A673 (cell line): Measurements from ENCODE around the gene COBL. TPM values are rescaled to one million over a fixed set of nuclear protein-coding genes. Genes with fewer than 3 reads are reported as not detected.

ENCODE experiments used
- BruUV-seq: library from RNA; stranded (reverse); fragments of 400-500 nt; replicated peaks from 2 replicates; lab custom pipeline; 2021; lab: Mats Ljungman, UMichigan
- CTCF ChIA-PET: fragments of 300-600 bp; sonication (Branson Sonifier 250); formaldehyde crosslinking; loops from one replicate; lab custom pipeline; 2022; ENCODE audit warnings: antibody characterized with exemption; lab: Charles Lee
- POLR2A ChIA-PET: fragments of 300-600 bp; sonication (Branson Sonifier 250); formaldehyde crosslinking; loops from one replicate; lab custom pipeline; 2022; ENCODE audit warnings: antibody characterized with exemption; ENCODE audit not compliant: low non-redundant PET; lab: Charles Lee
- DNase-seq: peaks from one replicate; pipeline ENCODE4 v3.0.0-alpha.2; 2015; ENCODE audit warnings: low spot score
- H3K27ac ChIP-seq: fragments of 200-600 bp; sonication (generic); 2 replicates; pipeline ENCODE4 v1.5.1; 2016; ENCODE audit warnings: mixed run types, low read depth, mild to moderate bottlenecking, mixed read lengths, antibody characterized with exemption, low read length; ENCODE audit not compliant: poor library complexity, severe bottlenecking
- H3K27me3 ChIP-seq: fragments of 200-600 bp; sonication (generic); replicated peaks from 2 replicates; pipeline ENCODE4 v1.6.1; 2017; ENCODE audit warnings: mixed run types, low read depth, mild to moderate bottlenecking, mixed read lengths, antibody characterized with exemption, low read length; ENCODE audit not compliant: insufficient read depth, poor library complexity
- H3K36me3 ChIP-seq: fragments of 200-600 bp; sonication (generic); 2 replicates; pipeline ENCODE4 v1.6.1; 2016; ENCODE audit warnings: mixed run types, mild to moderate bottlenecking, mixed read lengths, antibody characterized with exemption, low read length; ENCODE audit not compliant: insufficient read depth, poor library complexity, severe bottlenecking
- H3K4me1 ChIP-seq: fragments of 200-600 bp; sonication (generic); 2 replicates; pipeline ENCODE4 v1.6.1; 2017; ENCODE audit warnings: mixed run types, mild to moderate bottlenecking, mixed read lengths, antibody characterized with exemption, low read length; ENCODE audit not compliant: insufficient read depth, poor library complexity, severe bottlenecking
- H3K4me3 ChIP-seq: fragments of 200-600 bp; sonication (generic); 2 replicates; pipeline ENCODE4 v1.5.1; 2016; ENCODE audit warnings: low read depth, mixed run types, mild to moderate bottlenecking, mixed read lengths, low read length; ENCODE audit not compliant: poor library complexity, severe bottlenecking
- H3K9me3 ChIP-seq: fragments of 200-600 bp; sonication (generic); 2 replicates; pipeline ENCODE4 v1.6.1; 2016; ENCODE audit warnings: mixed run types, low read depth, mild to moderate bottlenecking, mixed read lengths, antibody characterized with exemption, low read length; ENCODE audit not compliant: poor library complexity, severe bottlenecking
- EZH2 ChIP-seq: fragments of 200-600 bp; sonication (generic); IDR thresholded peaks from 2 replicates; pipeline ENCODE4 v1.6.1; 2017; ENCODE audit warnings: borderline replicate concordance, low read depth, mild to moderate bottlenecking, mixed read lengths, antibody characterized with exemption, low read length; ENCODE audit not compliant: poor library complexity, severe bottlenecking
- intact Hi-C: fragments of 100-400 bp; cut with micrococcal nuclease; formaldehyde crosslinking; loops from one replicate; pipeline ENCODE4 v1.10.0; 2022; ENCODE audit not compliant: unreplicated experiment
- total RNA-seq: library from RNA; stranded (reverse); gene quantifications from 2 replicates; pipeline ENCODE4 v1.2.3, GENCODE V29; 2021
- TF ChIP-seq, protein P1 (sequence below): fragments of 300-800, 200-600 bp; sonication (generic); conservative IDR thresholded peaks from 2 replicates; pipeline ENCODE4 v1.5.1; 2017; ENCODE audit warnings: low read depth, mild to moderate bottlenecking, antibody characterized with exemption, low read length, moderate library complexity, mixed read lengths

The COBL gene
- total RNA-seq, 1 experiment from 2014 or later = not detected

DNA sequence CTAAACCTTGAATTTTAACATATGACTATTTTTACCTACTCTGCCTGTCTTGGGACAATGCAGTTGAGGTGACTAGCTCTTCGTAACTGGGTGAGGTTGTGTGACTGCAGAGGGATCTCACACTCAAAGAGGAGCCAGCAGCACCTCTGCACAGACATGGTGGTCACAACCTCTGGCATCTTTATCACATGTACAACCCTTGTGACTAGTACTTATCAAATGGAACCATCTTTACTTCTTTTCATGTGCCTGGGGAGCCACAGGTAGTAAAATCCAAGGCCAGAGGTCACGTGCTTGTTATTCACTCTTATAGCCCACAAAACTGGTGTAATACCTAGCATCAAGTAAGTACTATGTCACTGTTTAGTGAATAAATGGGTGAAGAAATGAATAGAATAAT is 244.3 kb downstream of the COBL start:
- peaks cover 4% of the 10 kb centered on the region for H3K9me3 ChIP-seq
- H3K4me3 ChIP-seq = no peak overlapping the region
- H3K36me3 ChIP-seq = no peaks in the 10 kb centered on the region
- TF ChIP-seq EZH2 = no peak
- TF ChIP-seq, protein P1, sequence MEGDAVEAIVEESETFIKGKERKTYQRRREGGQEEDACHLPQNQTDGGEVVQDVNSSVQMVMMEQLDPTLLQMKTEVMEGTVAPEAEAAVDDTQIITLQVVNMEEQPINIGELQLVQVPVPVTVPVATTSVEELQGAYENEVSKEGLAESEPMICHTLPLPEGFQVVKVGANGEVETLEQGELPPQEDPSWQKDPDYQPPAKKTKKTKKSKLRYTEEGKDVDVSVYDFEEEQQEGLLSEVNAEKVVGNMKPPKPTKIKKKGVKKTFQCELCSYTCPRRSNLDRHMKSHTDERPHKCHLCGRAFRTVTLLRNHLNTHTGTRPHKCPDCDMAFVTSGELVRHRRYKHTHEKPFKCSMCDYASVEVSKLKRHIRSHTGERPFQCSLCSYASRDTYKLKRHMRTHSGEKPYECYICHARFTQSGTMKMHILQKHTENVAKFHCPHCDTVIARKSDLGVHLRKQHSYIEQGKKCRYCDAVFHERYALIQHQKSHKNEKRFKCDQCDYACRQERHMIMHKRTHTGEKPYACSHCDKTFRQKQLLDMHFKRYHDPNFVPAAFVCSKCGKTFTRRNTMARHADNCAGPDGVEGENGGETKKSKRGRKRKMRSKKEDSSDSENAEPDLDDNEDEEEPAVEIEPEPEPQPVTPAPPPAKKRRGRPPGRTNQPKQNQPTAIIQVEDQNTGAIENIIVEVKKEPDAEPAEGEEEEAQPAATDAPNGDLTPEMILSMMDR = no peak
- POLR2A ChIA-PET = no interaction called here
- H3K27ac ChIP-seq = no peak overlapping the region
- DNase-seq = no peak
- intact Hi-C loops = no loop called here
- CTCF ChIA-PET = no interaction called here
- no peaks in the 10 kb centered on the region for H3K4me1 ChIP-seq
- no peaks in the 10 kb centered on the region for H3K27me3 ChIP-seq
- BruUV-seq = no TSS peak

DNA sequence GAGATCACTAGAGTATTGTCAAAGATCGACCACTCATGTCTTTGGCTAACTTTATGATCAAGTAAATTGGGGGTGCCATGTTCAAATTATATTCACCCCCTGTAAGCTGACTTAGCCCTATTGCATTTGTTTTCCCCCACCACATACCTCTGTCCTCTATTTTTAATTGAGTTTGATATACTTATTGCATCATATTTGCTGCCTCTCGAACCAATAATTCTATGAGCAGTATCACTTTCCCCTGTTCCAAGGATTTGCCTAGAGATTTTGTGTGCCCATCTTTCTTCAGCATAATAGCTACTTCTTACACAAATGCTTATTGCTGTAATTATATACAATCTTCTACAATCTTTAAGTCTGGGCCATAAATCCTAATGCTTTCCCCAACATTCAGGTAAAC is 245.2 kb downstream of the COBL start:
- POLR2A ChIA-PET = no interaction called here

DNA sequence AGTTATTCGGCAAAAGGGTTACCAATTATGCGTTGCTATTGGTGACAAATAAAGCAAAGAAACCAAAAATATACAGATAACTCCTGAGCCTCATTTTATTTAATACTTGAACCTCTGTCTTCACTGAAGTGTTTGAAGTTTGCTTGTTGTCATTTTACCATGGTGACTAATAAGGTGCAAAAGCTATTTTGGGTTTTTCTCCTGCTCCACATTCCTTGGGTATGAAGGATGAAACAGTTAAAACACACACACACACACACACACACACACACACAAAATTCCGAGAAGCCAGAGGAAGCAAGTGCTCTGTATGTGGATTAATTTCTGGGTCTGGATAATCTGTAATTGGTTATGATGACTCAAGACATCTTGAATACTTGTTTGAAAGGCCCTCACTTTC is 246.5 kb downstream of the COBL start:
- no peaks in the 10 kb centered on the region for H3K4me1 ChIP-seq
- intact Hi-C loops = no loop called here
- no peak overlapping the region for H3K4me3 ChIP-seq
- ChIA-PET POLR2A (no interaction called here), CTCF (no interaction called here)
- no peaks in the 10 kb centered on the region for H3K9me3 ChIP-seq
- TF ChIP-seq, protein P1 = no peak
- no peaks in the 10 kb centered on the region for H3K36me3 ChIP-seq
- no peaks in the 10 kb centered on the region for H3K27me3 ChIP-seq
- no peak for DNase-seq
- no peak overlapping the region for H3K27ac ChIP-seq
- no TSS peak for BruUV-seq

More for the DNA sequence above, 245.2 kb downstream of the COBL start:
- BruUV-seq = no TSS peak
- TF ChIP-seq, protein P1 = no peak
- Histone ChIP-seq H3K36me3 (no peaks in the 10 kb centered on the region), H3K9me3 (no peaks in the 10 kb centered on the region), H3K4me3 (no peak overlapping the region), H3K27ac (no peak overlapping the region), H3K27me3 (no peaks in the 10 kb centered on the region), H3K4me1 (no peaks in the 10 kb centered on the region)
- no peak for DNase-seq
- intact Hi-C loops = no loop called here
- CTCF ChIA-PET = no interaction called here
